Measurements from ENCODE around the gene FBN3. TPM values are rescaled to one million over a fixed set of nuclear protein-coding genes. Genes with fewer than 3 reads are reported as not detected.
"Not testable (repeated sequence)": the region's sequence is repeated elsewhere in the genome, so short reads cannot be mapped to it uniquely, and the experiment has no call there.

FBN3 gene
- total RNA-seq: under 1 TPM in 1 of 2 donors, not detected in 1; 0.05 TPM

GRCh38 chr19:8149261-8150094 is at the start of gene FBN3:
Gene FBN3 (minus strand): TSS chr19:8149592. CDS start chr19:8147480, 2,112 bp downstream.
- no peaks in the 10 kb centered on the region for H3K9me3 Mint-ChIP-seq
- no peak within 1 kb of the TSS for H3K27ac Mint-ChIP-seq
- peak within 1 kb of the TSS; percentile 57 for H3K4me3 Mint-ChIP-seq
- peaks cover 33% of the 10 kb centered on the region for H3K27me3 Mint-ChIP-seq
- no peaks in the 10 kb centered on the region for H3K36me3 Mint-ChIP-seq (ENCODE audit: low read depth)
- no peaks in the 10 kb centered on the region for H3K4me1 Mint-ChIP-seq
- ATAC-seq (replicated peaks): no peak

- Mint-ChIP-seq H3K4me3 (peak overlapping the region; percentile 18), H3K27ac (peak overlapping the region; percentile 65), H3K4me1 (peaks cover 24% of the 10 kb centered on the region), H3K36me3 (ENCODE audit: low read depth) (no peaks in the 10 kb centered on the region), H3K9me3 (no peaks in the 10 kb centered on the region), H3K27me3 (no peaks in the 10 kb centered on the region)
- ATAC-seq (replicated peaks): no peak
These were observed 47.0 kb upstream of the FBN3 start for GRCh38 chr19:8196271-8196927.

GRCh38 chr19:8194528-8195267 is 45.3 kb upstream of the FBN3 start:
- Mint-ChIP-seq H3K4me1 (peaks cover 24% of the 10 kb centered on the region), H3K27ac (peak overlapping the region; percentile 84), H3K36me3 (ENCODE audit: low read depth) (no peaks in the 10 kb centered on the region), H3K4me3 (peak overlapping the region; percentile 69), H3K27me3 (no peaks in the 10 kb centered on the region), H3K9me3 (no peaks in the 10 kb centered on the region)
- peak; percentile 44 for ATAC-seq (replicated peaks)

DNA sequence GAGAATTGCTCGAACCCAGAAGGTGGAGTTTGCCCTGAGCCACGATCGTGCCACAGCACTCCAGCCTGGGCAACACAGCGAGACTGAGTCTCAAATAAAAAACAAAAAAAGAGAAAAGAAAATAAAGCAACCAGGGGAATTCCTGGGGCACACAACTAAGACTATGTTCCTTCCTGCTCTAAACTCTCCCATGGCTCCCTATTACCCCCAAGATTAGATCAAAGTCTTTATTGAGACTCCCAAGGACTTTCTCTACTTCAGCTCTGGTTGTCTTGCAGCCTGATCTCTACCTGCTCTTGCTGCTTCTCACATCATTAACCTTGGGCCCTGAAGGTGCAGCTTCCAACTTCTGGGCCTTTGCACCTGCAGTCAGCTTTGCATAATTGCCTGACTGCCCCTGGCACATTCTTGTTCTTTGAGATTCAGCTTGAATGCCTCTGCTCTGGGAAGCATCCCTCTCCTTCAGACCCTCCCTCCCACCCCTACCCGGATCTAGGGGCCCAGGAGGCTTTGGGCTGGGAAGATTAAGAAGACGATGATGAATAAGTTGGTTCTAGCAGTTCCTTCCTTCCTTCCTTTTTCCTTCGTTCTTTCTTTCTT is 42.9 kb upstream of the FBN3 start:
- H3K27me3 Mint-ChIP-seq: no peaks in the 10 kb centered on the region
- H3K9me3 Mint-ChIP-seq: no peaks in the 10 kb centered on the region
- peak overlapping the region; percentile 84 for H3K27ac Mint-ChIP-seq
- ATAC-seq (replicated peaks): no peak
- H3K36me3 Mint-ChIP-seq (ENCODE audit: low read depth): no peaks in the 10 kb centered on the region
- peak overlapping the region; percentile 69 for H3K4me3 Mint-ChIP-seq
- H3K4me1 Mint-ChIP-seq: peaks cover 28% of the 10 kb centered on the region

- ATAC-seq (replicated peaks): no peak
- no peaks in the 10 kb centered on the region for H3K27me3 Mint-ChIP-seq
- H3K4me3 Mint-ChIP-seq: no peak overlapping the region
- H3K27ac Mint-ChIP-seq: no peak overlapping the region
- no peaks in the 10 kb centered on the region for H3K9me3 Mint-ChIP-seq
- H3K36me3 Mint-ChIP-seq (ENCODE audit: low read depth): no peaks in the 10 kb centered on the region
- H3K4me1 Mint-ChIP-seq: peaks cover 9% of the 10 kb centered on the region
These were observed 36.1 kb upstream of the FBN3 start for GRCh38 chr19:8185343-8186068.

GRCh38 chr19:8184274-8184673 is 34.9 kb upstream of the FBN3 start:
- H3K36me3 Mint-ChIP-seq (ENCODE audit: low read depth): no peaks in the 10 kb centered on the region
- H3K9me3 Mint-ChIP-seq: no peaks in the 10 kb centered on the region
- H3K4me1 Mint-ChIP-seq: peaks cover 9% of the 10 kb centered on the region
- H3K27me3 Mint-ChIP-seq: no peaks in the 10 kb centered on the region
- ATAC-seq (replicated peaks): no peak
- H3K27ac Mint-ChIP-seq: no peak overlapping the region
- no peak overlapping the region for H3K4me3 Mint-ChIP-seq

DNA sequence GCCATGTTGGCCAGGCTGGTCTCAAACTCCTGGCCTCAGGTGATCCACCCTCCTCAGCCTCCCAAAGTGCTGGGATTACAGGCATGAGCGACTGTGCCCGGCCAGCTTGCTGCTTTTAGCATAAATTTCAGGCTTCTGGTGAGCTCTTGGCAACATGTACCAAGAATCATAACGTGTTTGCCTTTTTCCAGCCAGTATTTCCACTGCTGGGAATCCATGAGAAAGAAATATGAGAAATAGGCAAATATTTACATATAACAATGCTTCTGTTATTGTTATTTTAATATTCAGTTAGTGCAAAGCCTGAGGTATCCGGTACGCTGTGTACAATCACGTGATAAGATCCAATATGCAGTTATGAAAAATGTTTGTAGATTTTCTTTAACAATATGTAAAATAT is 30.6 kb upstream of the FBN3 start:
- no peaks in the 10 kb centered on the region for H3K27me3 Mint-ChIP-seq
- H3K4me3 Mint-ChIP-seq: no peak overlapping the region
- ATAC-seq (replicated peaks): no peak
- no peaks in the 10 kb centered on the region for H3K36me3 Mint-ChIP-seq (ENCODE audit: low read depth)
- no peak overlapping the region for H3K27ac Mint-ChIP-seq
- no peaks in the 10 kb centered on the region for H3K9me3 Mint-ChIP-seq
- no peaks in the 10 kb centered on the region for H3K4me1 Mint-ChIP-seq

DNA sequence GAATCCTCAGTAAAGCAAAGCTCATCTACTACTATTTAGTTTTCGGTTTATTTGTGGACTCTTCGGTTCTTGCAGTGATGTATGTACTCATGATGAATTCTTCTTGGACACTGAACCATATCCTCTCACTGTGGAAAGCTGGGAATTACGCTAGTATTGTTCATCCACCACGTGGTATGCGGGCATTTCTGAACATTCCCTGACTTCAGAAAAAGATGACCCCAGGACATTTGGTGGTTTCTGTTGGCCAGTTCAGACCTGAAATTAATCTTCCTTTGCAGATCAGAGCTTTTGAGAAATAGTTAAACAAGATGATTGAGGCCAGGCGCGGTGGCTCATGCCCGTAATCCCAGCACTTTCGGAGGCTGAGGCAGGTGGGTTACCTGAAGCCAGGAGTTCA is 25.3 kb upstream of the FBN3 start:
- ATAC-seq (replicated peaks): no peak
- Mint-ChIP-seq H3K27me3 (no peaks in the 10 kb centered on the region), H3K4me3 (no peak overlapping the region)

DNA sequence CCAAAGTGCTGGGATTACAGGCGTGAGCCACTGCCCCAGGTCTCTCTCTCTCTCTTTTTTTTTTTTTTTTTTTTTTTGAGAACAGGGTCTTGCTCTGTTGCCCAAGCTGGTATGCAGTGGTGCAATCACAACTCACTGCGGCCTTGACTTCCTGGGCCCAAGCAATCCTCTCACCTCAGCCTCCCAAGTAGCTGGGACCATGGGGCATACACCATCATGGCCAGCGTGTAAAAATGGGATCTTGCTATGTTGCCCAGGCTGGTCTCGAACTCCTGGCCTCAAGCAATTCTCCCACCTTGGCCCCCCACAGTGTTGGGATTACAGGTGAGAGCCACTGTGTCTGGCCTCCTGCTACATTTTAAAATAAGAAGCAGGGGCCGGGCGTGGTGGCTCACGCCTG is 19.1 kb upstream of the FBN3 start:
- no peaks in the 10 kb centered on the region for H3K4me1 Mint-ChIP-seq
- no peak for ATAC-seq (replicated peaks)
- no peak overlapping the region for H3K4me3 Mint-ChIP-seq
- H3K27me3 Mint-ChIP-seq: no peaks in the 10 kb centered on the region
- no peaks in the 10 kb centered on the region for H3K9me3 Mint-ChIP-seq
- no peaks in the 10 kb centered on the region for H3K36me3 Mint-ChIP-seq (ENCODE audit: low read depth)
- no peak overlapping the region for H3K27ac Mint-ChIP-seq

More for the DNA sequence above, 25.3 kb upstream of the FBN3 start:
- Mint-ChIP-seq H3K4me1 (no peaks in the 10 kb centered on the region), H3K36me3 (ENCODE audit: low read depth) (no peaks in the 10 kb centered on the region), H3K27ac (no peak overlapping the region), H3K9me3 (no peaks in the 10 kb centered on the region)

DNA sequence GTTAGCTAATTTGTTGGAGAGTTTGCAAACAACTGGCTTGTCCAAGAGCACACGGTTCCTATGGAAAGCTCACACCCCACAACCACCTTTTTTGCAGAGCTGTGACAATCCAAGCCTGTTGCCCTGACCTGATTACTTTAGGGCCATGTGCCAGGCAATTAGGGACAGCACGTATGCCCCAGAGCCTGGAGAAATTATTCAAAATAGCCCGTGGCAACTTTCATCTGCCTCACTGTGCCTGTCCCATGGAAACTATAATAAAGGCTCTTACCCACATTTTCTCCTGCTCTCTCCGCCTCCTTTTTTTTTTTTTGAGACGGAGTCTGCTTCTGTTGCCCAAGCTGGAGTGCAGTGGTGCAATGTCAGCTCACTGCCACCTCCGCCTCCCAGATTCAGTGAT is 18.6 kb upstream of the FBN3 start:
- Mint-ChIP-seq H3K27ac (no peak overlapping the region), H3K4me3 (no peak overlapping the region), H3K4me1 (no peaks in the 10 kb centered on the region), H3K36me3 (ENCODE audit: low read depth) (no peaks in the 10 kb centered on the region), H3K9me3 (no peaks in the 10 kb centered on the region), H3K27me3 (no peaks in the 10 kb centered on the region)
- ATAC-seq (replicated peaks): no peak

- Mint-ChIP-seq H3K27me3 (no peaks in the 10 kb centered on the region), H3K36me3 (ENCODE audit: low read depth) (no peaks in the 10 kb centered on the region), H3K4me3 (no peak overlapping the region), H3K4me1 (no peaks in the 10 kb centered on the region), H3K27ac (no peak overlapping the region), H3K9me3 (no peaks in the 10 kb centered on the region)
- ATAC-seq (replicated peaks): no peak
These were observed 14.4 kb upstream of the FBN3 start for GRCh38 chr19:8163759-8164158.

DNA sequence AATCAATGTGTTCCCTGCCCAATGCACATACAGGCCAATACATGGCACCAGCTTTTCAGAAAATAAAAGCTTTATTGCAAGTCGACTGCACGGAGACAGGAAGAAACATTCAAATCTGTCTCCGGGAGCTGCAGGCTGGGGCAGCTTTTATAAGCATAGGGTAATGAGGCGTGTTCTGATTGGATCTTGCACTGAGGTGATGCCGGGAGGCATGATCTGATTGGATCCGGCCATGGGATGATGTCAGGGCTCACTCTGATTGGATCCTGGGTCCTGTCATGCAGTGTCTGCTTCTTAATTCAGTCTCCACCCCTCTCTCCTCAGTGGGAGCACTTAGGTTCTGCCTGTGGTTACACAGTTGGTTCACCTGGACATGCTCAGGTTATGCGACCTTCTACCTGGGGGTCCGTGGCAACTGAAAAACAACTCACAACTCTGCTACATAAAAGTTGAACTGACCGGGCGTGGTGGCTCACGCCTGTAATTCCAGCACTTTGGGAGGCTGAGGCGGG is 11.8 kb upstream of the FBN3 start:
- H3K36me3 Mint-ChIP-seq (ENCODE audit: low read depth): no peaks in the 10 kb centered on the region

GRCh38 chr19:8159322-8159721 is 9.9 kb upstream of the FBN3 start:
- not testable (repeated sequence) for ATAC-seq (replicated peaks); H3K36me3 Mint-ChIP-seq (ENCODE audit: low read depth); H3K4me3 Mint-ChIP-seq; H3K9me3 Mint-ChIP-seq; H3K4me1 Mint-ChIP-seq; H3K27ac Mint-ChIP-seq
- H3K27me3 Mint-ChIP-seq: peaks cover 10% of the 10 kb centered on the region

More for the DNA sequence above, 11.8 kb upstream of the FBN3 start:
- Mint-ChIP-seq H3K4me3 (peak overlapping the region; percentile 27), H3K4me1 (no peaks in the 10 kb centered on the region), H3K27me3 (peaks cover 4% of the 10 kb centered on the region), H3K27ac (peak overlapping the region; percentile 33), H3K9me3 (no peaks in the 10 kb centered on the region)
- ATAC-seq (replicated peaks): peak; percentile 92

Measured in activated T-helper 17 cell treated with anti-CD3 and anti-CD28 coated beads, Interleukin-2, amount 50 U/mL, for 72 hours (primary cell).